HG03558 (cell line): ENCODE data around the gene TARP.

Experiments
- ATAC-seq: cut with Tn5 transposase; IDR thresholded peaks from one replicate; pipeline ENCODE4 v1.9.1; 2021; ENCODE audit warnings: moderate number of reproducible peaks; ENCODE audit not compliant: unreplicated experiment; ENCODE audit errors: extremely low read depth

The TARP gene

DNA sequence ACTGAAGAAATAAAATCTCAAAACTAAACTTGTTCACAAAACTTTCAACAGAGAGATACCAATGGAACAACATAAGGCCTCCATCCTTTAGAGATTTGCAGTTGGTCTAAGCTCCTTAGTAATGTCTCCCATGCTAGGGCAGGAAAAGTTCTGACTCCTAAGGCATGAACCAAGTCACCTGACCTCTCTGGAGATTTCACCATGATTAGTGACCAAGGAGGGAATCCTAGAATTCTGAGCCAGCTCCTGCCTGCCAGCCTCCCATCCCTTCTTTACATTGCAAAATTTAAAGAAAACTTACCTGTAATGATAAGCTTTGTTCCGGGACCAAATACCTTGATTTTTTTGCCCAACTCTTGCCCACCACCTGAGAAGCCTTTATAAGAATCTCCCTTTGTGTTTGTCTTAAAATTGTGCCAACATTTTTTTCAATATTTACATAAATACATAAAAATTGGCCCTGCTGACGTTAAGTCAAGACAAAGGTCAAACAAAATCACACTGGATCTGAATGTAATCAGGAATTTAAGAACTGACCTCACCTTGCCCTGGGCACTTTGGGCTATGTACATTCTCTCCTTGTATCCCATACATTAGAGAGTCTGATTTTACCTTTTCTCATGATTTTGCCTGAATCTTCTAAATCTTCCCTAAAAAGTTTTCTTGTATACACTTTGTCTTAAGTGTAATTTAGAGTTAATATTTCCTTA is at the start of gene TARP:
TARP (minus strand) TSS at position 351 of the 710 bp plus-strand sequence.
- no peak for ATAC-seq

DNA sequence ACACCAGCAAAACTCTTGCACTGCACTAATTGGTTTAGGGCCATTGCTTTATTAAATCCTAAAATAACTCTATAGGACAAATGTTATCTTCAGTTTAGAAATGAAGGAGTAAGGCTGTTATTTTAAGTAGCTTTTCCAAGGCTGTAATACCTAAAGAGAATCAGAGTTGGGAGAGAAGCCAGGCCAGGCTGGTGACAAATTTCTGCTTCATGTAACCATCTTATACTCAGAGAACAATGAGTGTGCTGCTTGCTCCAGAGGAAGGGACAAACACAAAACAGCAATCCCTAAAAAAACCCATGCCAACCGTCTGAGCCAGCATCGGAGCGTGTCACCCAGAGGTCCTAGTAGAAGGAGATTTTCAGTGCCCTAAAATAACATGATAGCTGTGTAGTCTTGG is 49.7 kb upstream of the TARP start:
- ATAC-seq, result no peak

DNA sequence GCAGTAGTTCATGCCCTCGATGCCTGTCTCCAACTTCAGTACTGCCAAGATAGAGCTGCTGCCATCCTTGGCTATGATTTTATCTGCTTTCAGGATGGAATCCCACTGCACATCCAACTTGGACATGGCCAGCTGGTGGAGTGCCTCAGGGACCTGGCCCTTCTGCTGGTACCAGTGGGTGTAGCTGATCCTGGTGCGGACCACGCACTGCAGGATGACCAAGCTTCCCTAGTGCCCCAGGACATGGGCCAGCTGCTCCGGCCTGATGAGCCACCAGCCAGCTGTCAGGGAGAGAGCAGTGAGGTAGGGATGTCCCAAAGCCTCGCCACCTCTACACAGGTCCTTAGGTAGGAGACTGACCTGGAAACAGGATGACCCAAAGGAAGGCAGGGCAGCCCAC is 49.0 kb upstream of the TARP start:
- no peak for ATAC-seq

DNA sequence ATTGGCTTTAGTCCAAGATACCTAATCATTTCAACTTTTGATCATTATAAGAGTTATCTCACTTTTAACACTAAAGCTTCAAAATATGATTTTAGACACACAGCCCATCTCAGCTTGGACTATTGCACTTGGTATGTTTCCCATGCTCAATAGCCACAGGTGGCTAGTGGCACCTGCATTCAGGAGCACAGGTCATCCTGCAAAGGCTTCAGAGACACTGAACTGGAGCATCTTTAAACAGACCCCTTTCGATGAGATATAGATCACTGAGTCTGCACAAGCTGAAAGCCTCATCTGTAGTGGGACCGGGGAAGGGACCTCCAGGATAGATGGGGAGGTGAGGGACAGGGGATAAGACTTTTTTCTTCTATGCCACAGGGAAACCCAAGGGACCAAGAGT is 48.5 kb upstream of the TARP start:
- no peak for ATAC-seq

DNA sequence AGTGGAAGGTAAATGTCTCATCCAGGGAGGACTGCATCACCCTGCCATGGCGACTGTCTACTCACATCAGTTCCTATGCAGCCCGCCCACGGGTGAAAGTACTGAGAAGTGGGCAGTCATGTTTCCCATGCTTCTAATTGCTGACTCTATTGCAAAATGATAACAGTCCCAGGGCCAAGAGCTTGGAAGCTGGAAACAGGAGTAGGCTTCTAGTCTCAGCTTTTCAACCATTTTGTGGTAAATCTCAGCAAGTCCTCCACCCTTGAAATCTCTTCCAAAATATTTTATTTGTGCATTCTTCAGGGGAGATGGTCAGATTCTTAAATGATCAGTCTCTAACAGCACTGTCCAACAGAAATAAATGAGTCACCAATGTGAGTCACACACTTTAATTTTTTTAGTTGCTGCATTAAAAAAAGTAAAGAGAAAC is 48.1 kb upstream of the TARP start:
- no peak for ATAC-seq

DNA sequence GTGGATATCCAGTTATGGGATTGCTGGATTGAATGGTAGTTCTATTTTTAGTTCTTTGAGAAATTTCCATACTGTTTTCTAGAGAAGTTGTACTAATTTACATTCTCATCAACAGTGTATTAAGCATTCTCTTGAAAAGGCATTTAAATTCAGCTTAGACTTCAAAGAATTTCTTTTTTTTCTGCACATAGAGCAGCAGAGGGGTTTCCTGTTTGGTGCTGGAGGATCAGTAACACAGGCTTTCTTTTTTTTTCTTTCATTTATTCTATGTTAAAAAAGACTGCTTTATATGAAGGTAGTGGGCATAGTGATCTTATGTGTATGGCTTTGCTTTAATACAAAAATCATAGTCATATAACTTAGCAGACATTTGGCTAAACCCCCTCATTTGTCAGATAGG is 47.6 kb upstream of the TARP start:
- ATAC-seq, result no peak

DNA sequence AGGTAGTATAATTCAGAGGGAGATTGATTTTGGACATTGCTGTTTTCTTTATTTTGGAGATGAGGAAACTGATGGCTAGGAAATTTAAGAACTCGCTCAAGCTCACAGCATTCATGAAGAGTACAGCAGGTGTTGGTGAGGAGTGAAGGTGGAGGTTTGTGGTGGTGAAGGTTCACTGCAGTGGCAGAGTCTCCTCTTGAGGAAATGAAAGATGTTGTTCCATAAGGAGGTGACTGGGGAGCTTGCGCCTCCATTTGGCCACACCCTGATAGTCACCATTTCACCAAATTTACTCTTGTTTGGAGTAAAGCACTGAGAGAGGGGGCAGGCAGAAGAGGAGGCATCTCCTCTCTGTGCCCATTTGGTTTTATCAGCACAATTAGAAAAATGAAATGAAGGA is 46.4 kb upstream of the TARP start:
- no peak for ATAC-seq

DNA sequence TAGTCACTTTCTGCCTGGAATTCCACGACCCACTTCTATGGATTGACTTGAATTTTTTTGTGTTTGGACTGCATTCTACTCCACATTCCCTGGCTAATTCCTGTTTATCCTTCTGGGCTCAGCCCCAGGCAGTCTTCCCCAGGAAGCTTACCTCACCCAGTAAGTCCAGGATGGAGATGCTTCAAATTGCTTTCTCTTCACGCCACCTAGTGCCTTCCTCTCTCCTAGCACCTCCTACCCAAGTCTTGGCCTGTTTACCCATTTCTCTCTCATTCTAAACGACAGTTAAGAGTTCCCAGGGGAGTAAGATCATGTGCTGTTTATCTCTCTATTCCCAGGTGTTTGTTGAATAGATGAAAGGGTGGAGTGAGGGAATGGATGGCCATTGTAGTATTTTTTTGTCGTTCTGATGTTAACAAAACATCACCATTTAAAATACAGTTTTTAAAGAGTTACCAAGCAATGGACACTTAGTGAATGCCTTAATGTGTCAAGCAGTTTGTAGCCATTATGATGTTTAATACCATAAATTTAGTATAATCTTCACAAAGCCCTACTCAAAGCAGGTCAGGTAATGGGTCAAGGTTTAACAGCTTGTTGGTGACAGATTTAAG is 45.5 kb upstream of the TARP start:
- peak; percentile 58 for ATAC-seq

DNA sequence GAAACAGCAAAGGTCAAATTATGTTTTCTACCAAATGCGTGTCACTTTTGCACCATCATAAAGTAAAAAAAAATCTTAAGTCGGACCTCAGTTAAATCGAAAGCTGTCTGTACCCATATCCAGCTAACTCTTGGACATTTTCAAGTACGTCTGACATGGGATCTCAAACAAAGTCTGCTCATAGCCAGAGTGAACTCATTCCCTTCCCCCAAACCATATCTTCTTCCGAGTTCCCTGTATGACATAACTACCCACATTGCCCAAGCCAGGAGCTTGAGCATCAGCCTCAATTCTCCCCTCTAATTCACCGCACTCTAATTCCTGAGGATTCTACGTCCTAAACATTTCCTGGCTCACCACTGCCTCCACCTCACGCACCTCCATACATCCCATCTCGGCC is 44.8 kb upstream of the TARP start:
- ATAC-seq, result no peak

DNA sequence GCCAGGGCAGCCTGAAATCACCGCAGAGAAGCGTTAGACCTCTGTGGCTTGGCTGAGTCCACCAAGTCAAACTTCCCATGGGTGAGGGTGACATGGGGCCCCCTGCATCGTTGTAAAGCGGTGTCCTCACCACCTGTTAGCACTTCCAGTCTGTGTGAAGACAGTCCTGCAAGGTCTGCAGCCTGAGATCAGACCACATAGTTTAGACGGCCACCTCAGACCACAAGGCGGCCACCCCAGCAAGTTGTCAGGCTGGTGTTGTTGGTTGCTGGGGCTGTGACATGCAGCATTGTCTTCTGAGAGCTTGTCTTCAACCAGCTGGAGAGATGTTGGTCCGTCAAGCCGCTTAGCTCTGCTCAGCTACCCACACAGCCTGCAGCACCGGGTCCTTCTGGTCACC is 44.1 kb upstream of the TARP start:
- ATAC-seq, result no peak

DNA sequence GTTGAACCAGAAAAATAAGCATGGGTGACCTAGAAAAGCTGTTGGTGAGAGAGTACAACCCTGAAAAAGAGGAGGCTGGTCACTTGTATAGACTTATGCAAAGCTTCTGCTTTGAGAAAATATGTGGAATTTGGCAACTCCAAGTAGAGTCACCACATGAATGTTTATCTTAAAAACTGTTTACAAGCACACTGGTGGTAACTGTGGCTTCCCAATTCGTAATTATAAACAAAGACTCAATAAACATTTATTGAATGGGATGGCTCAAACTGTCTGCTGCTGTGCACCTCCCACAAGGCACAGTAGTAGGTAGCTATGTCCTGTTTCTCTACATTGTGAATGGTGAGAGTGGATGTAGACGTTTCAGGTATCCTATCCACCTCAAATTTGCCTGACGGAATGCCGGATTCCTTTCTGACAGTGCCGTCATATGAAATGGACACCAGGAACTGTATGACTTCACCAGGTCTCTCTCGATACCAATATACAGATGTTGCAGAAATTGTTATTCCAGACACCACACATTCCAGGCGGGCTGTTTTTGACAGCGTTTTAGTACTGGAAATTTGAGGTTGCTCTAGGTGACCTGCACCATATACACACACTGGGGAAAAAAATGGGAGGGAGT is 43.4 kb upstream of the TARP start:
- ATAC-seq, result no peak

DNA sequence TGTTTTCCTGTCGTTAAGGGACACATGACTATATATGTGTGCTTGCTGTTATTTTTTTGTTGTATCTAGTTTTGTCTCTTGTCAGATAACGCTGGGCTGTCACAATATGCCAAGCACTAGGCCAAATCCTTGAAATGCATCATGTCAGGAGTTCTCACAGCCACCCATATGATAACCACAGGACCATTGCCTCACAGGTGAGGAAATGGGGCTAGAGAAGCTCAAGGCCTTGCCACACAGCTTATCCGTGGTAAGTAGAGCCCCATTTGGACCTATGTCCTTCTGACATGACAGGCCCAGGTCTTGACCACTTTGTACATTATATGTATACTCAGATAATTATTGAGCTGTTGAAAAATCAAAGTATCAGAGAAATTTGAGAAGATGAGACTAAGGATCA is 42.0 kb upstream of the TARP start:
- no peak for ATAC-seq

DNA sequence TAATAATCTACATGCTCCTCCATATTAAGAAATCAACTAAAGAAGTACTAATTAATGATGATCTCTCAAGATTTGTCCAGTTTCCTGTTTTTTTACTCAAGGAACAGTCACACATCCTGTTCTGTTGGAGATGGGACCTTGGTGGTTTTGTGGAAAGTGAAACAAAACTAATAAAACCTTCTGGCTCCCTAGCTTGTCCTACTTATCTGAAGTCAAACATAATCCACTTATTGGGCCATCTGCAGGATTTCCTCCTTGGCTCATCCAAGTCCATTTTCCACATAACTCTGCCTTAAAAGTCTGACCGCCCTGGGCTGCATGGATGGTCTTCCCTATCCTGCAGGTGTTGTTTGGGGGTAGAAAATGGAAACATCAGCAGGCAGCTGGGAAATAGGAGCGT is 39.4 kb upstream of the TARP start:
- no peak for ATAC-seq

DNA sequence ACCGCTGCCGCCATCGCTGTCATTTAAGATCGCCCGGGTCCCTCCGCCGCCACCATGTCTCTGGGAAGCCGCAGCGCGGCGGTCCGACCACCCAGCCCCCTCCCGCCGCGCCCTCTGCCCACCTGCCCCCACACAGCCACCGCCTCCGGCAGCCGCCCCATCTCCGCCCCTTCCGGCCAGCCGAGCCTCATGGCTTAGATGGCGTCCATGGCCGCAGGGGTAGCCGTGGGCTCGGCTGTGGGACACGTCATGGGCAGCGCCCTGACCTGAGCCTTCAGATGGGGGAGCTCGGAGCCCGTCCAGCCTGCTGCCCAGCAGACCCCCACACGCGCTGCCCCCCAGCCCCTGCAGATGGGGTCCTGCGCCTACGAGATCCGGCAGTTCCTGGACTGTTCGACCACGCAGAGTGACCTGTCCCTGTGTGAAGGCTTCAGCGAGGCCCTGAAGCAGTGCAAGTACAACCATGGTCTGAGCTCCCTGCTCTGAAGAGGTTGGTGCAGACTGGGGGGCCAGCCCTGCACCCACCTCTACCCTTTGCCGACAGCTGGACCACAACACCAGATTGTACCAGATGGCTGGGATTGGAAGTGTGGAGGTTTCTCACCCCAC is 38.0 kb upstream of the TARP start:
- ATAC-seq, result no peak

DNA sequence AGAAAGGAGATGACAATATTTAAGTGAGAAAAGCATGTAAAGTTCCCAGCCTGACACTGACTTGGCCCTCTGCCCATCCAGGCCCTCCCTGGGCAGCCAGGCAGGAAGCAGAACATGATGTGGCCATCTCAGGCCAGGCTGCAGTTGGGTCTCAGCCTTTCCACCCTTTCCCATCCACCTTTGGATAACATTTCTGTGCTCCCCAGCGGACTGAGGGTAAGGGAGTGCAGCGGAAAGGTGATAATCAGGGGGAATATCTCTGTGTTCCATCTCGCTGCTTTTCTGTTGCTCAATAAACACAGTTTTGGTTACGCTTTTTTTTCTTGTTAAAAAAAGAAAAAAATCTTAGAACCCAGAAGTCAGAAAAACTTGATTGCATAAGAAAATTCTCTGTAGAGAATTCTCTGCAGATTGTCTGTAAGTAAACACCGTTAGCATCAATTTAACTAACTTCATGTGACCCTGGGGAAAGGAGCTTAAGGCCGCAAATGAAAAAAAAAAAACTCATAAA is 37.2 kb upstream of the TARP start:
- no peak for ATAC-seq

DNA sequence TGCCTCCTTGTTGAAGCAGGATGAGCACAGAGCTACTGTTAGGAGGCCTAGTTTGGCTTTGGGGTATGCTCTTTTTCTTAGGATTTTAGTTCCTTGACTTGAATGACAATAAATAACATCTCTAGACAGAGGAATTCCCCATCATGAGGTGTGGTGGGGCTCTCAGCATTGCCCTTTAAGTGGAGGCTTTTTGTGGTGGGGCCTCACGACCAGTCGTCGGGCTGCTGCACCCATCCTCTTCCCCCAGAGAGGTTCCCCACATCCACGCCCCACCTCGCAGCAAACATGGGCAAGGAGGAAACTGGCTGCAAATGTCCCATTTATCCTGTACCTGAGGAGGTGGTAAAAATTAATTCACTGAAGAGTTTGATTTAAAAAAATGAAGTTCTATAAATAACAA is 36.1 kb upstream of the TARP start:
- ATAC-seq, result no peak

DNA sequence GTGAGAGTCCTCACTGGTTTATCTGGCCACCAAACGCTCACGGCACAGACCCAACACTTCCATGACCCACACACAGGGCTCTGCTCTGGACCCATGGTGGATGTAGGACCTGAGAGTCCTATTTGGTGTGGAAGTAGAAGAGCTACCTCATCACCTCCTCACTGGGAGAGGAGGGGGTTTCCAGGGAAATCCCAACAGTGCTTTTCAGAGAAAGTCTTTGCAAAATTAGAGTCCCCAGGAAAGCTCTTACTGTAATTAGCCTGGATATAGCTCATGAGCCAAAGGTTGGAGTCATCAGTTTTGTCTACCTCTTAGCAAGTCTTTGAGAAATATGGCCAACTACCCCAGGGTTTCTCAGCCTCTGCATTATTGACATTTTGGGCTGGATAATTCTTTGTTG is 34.7 kb upstream of the TARP start:
- no peak for ATAC-seq

DNA sequence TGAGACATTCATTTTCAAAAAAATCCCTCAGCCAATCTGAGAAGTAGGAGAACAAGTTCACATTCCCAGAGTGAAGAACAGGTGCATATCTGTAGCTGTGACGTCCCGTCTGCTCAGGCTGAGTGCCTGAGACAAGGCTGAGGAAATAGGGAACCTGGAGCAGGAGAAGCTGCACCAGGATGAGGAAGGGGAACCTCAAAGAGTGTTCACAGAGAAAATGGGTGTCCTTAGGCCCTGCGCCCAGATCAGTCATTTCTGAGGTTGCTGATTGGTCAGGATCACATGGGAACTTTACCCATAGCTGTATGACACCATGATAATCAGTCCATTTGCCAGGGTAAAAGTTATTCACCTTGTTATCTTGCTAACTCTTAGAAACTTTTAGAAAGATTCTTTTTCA is 34.2 kb upstream of the TARP start:
- no peak for ATAC-seq

DNA sequence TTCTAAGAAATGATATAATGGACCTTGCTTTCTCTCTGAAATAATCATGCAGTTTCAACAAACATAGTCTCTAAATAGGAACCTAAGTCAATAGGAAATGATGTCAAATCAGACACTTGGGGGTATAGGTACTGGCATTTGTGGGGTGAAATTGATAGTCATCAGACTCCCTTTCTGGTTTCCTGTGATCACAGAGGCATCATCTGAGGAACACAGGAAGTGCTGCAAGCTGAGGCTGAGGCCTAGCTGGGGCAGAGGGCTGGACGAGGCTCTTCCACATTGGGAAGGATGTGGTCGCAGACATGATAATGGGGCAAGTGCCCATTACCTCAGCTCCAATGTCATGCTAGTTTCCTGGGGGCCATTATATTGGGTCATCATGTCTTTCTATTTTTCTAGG is 33.5 kb upstream of the TARP start:
- ATAC-seq, result no peak

DNA sequence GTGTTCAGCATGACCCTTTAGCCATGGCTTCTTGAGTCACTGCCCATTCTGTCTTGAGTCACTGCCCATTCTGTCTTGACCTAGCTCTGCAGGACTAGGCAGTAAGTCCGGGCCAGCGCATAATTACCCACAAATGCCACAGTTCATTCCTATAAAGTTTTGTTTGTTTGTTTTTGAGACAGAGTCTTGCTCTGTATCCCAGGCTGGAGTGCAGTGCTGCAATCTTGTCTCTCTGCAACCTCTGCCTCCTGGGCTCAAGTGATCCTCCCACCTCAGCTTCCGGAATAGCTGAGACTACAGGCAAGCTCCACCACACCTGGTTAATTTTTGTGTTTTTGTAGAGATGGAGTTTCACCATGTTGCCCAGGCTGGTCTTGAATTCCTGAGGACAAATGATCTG is 32.7 kb upstream of the TARP start:
- ATAC-seq, result no peak

DNA sequence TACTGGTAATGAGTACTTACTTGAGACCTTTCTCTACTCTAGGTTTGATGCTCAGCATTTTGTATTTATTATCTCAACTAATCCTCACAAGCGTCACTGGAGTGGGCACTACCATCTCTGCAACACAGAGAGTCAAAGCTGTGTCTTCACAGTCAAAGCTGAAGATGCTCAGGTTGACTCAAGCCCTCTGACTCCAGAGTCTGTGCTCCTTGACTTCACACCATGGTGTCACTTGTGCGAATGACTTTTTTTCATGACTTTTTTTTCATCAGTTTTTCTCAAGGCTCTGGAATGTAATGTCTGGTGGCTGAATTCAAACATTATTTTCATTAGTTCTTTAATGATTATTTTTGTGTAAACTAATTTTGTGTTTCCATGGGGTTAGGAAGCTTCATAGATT is 30.4 kb upstream of the TARP start:
- no peak for ATAC-seq
